Neural cell (in vitro differentiated cells): ENCODE measurements around the gene NMB. TPM values are rescaled to one million over a fixed set of nuclear protein-coding genes. Genes with fewer than 3 reads are reported as not detected.
A peak's percentile ranks its signal among the peaks of the same experiment; 100 is the strongest.

Source experiments
- H2AFZ ChIP-seq: fragments of 200-600, 300-800 bp; sonication (generic), shearing (Covaris generic); 2 replicates; pipeline ENCODE4 v1.6.0; 2014; ENCODE audit warnings: low read depth, mild to moderate bottlenecking, antibody characterized with exemption, low read length, moderate library complexity
- H3F3A ChIP-seq: fragments of 200-600 bp; shearing (Covaris generic); 2 replicates; pipeline ENCODE4 v1.6.1; 2016; ENCODE audit warnings: mild to moderate bottlenecking, moderate library complexity, mixed read lengths, antibody characterized with exemption, low read length; ENCODE audit not compliant: insufficient read depth, poor library complexity, severe bottlenecking
- H3K27ac ChIP-seq: fragments of 200-600, 300-800 bp; sonication (generic), shearing (Covaris generic); 2 replicates; pipeline ENCODE4 v1.5.1; 2014; ENCODE audit warnings: mild to moderate bottlenecking, low read length, moderate library complexity
- H3K27me3 ChIP-seq: fragments of 300-800, 200-600 bp; sonication (generic), shearing (Covaris generic); 2 replicates; pipeline ENCODE4 v1.6.0; 2014; ENCODE audit warnings: mild to moderate bottlenecking, low read depth, low read length, moderate library complexity; ENCODE audit not compliant: insufficient read depth
- H3K36me3 ChIP-seq: fragments of 300-800, 200-600 bp; sonication (generic), shearing (Covaris generic); 2 replicates; pipeline ENCODE4 v1.5.1; 2014; ENCODE audit warnings: mild to moderate bottlenecking, antibody characterized with exemption, low read length, moderate library complexity; ENCODE audit not compliant: insufficient read depth
- H3K4me2 ChIP-seq: fragments of 300-800, 200-600 bp; sonication (generic), shearing (Covaris generic); 2 replicates; pipeline ENCODE4 v1.6.0; 2014; ENCODE audit warnings: mild to moderate bottlenecking, low read length
- H3K4me3 ChIP-seq: fragments of 300-800, 200-600 bp; sonication (generic), shearing (Covaris generic); 2 replicates; pipeline ENCODE4 v1.5.1; 2014; ENCODE audit warnings: mild to moderate bottlenecking, low read length, moderate library complexity
- H3K79me2 ChIP-seq: fragments of 200-600 bp; shearing (Covaris generic); replicated peaks from 2 replicates; pipeline ENCODE4 v1.6.0; 2014; ENCODE audit warnings: mild to moderate bottlenecking, low read length, moderate library complexity; ENCODE audit not compliant: insufficient read depth
- H3K9ac ChIP-seq: fragments of 300-800, 200-600 bp; sonication (generic), shearing (Covaris generic); 2 replicates; pipeline ENCODE4 v1.6.1; 2016; ENCODE audit warnings: mild to moderate bottlenecking, low read length, mixed read lengths
- H3K9me2 ChIP-seq: fragments of 200-600 bp; shearing (Covaris generic); 2 replicates; pipeline ENCODE4 v1.6.1; 2016; ENCODE audit warnings: mild to moderate bottlenecking, low read length, mixed read lengths; ENCODE audit not compliant: insufficient read depth
- H3K9me3 ChIP-seq: fragments of 200-600, 300-800 bp; sonication (generic), shearing (Covaris generic); 2 replicates; pipeline ENCODE4 v1.6.1; 2016; ENCODE audit warnings: mild to moderate bottlenecking, mixed run types, low read length, moderate library complexity, mixed read lengths
- H4K20me1 ChIP-seq: fragments of 200-600 bp; shearing (Covaris generic); 2 replicates; pipeline ENCODE4 v1.6.1; 2016; ENCODE audit warnings: mild to moderate bottlenecking, mixed run types; ENCODE audit not compliant: insufficient read depth
- CTCF ChIP-seq: fragments of 450-650 bp; IDR thresholded peaks from 2 replicates; pipeline ENCODE4 v1.5.1; 2014; ENCODE audit warnings: antibody characterized with exemption, mild to moderate bottlenecking, moderate library complexity; ENCODE audit not compliant: poor library complexity, severe bottlenecking
- EP300 ChIP-seq: fragments of 450-650 bp; conservative IDR thresholded peaks from 2 replicates; pipeline ENCODE4 v1.6.1; 2014; ENCODE audit warnings: antibody characterized with exemption, mild to moderate bottlenecking, moderate library complexity; ENCODE audit not compliant: poor library complexity, severe bottlenecking
- EZH2 ChIP-seq: fragments of 200-600, 300-800 bp; shearing (Covaris generic), sonication (generic); IDR thresholded peaks from 2 replicates; pipeline ENCODE4 v1.6.1; 2014; ENCODE audit warnings: antibody characterized with exemption, low read length, borderline replicate concordance, mild to moderate bottlenecking; ENCODE audit not compliant: insufficient read depth, poor library complexity, severe bottlenecking
- MXI1 ChIP-seq: fragments of 450-650 bp; conservative IDR thresholded peaks from 2 replicates; pipeline ENCODE4 v1.6.1; 2014; ENCODE audit warnings: antibody characterized with exemption, mild to moderate bottlenecking; ENCODE audit not compliant: poor library complexity, severe bottlenecking
- POLR2AphosphoS5 ChIP-seq: IDR thresholded peaks from 2 replicates; pipeline ENCODE4 v1.6.1; 2012
- RAD21 ChIP-seq: fragments of 450-650 bp; conservative IDR thresholded peaks from 2 replicates; pipeline ENCODE4 v1.6.1; 2014; ENCODE audit warnings: antibody characterized with exemption, mild to moderate bottlenecking, moderate library complexity
- REST ChIP-seq: IDR thresholded peaks from 2 replicates; pipeline ENCODE4 v1.6.1; 2012; ENCODE audit warnings: borderline replicate concordance
- SMC3 ChIP-seq: fragments of 450-650 bp; conservative IDR thresholded peaks from 2 replicates; pipeline ENCODE4 v1.6.1; 2014; ENCODE audit warnings: antibody characterized with exemption, mild to moderate bottlenecking, moderate library complexity; ENCODE audit not compliant: poor library complexity
- TAF1 ChIP-seq: IDR thresholded peaks from 2 replicates; pipeline ENCODE4 v1.6.1; 2012; ENCODE audit warnings: low read depth
- polyA minus RNA-seq: library from RNA; depleted of rRNA, polyadenylated mRNA; stranded (reverse); fragments of >200 nt; gene quantifications from 2 replicates; pipeline ENCODE4 v1.2.3, GENCODE V29; 2014
- polyA plus RNA-seq: library from polyadenylated mRNA; depleted of rRNA; stranded (reverse); fragments of >200 nt; gene quantifications from 2 replicates; pipeline ENCODE4 v1.2.3, GENCODE V29; 2014

Gene NMB
- polyA plus RNA-seq (3.0 and 4.7 TPM in 2 replicates), polyA minus RNA-seq (not detected in 2 replicates)

GRCh38 chr15:84658080-84658787 lies at the start of gene NMB:
NMB (minus strand) TSS chr15:84658199; CDS start chr15:84658152, 47 bp downstream.
- H3F3A ChIP-seq: no peaks in the 10 kb centered on the region
- no peaks in the 10 kb centered on the region for H4K20me1 ChIP-seq
- no peak within 1 kb of the TSS for H2AFZ ChIP-seq
- peak; percentile 51 for TF ChIP-seq SMC3
- no peak for TF ChIP-seq EZH2
- TF ChIP-seq EP300: no peak
- TF ChIP-seq CTCF: peak; percentile 59
- no peak for TF ChIP-seq POLR2AphosphoS5
- TF ChIP-seq MXI1: peak; percentile 18
- TF ChIP-seq TAF1: no peak
- no peak for TF ChIP-seq REST
- TF ChIP-seq RAD21: peak; percentile 31
- H3K79me2 ChIP-seq: no peaks in the 10 kb centered on the region
- no peaks in the 10 kb centered on the region for H3K9me2 ChIP-seq
- H3K27me3 ChIP-seq: no peaks in the 10 kb centered on the region
- H3K9ac ChIP-seq: peak within 1 kb of the TSS; percentile 40
- no peaks in the 10 kb centered on the region for H3K36me3 ChIP-seq
- H3K27ac ChIP-seq: no peak within 1 kb of the TSS
- peak within 1 kb of the TSS; percentile 62 for H3K4me3 ChIP-seq
- H3K9me3 ChIP-seq: no peaks in the 10 kb centered on the region
- no peak within 1 kb of the TSS for H3K4me2 ChIP-seq

- H3K27ac ChIP-seq: no peak overlapping the region
- no peak overlapping the region for H3K4me2 ChIP-seq
- H4K20me1 ChIP-seq: no peaks in the 10 kb centered on the region
- no peak overlapping the region for H3K9ac ChIP-seq
- TF ChIP-seq POLR2AphosphoS5 (no peak), MXI1 (no peak), REST (no peak), EZH2 (no peak), EP300 (no peak), TAF1 (no peak), RAD21 (no peak), CTCF (no peak), SMC3 (no peak)
- no peaks in the 10 kb centered on the region for H3K27me3 ChIP-seq
- H3K9me3 ChIP-seq: no peaks in the 10 kb centered on the region
- H3K36me3 ChIP-seq: no peaks in the 10 kb centered on the region
- no peaks in the 10 kb centered on the region for H3K9me2 ChIP-seq
- H2AFZ ChIP-seq: no peak overlapping the region
- H3K4me3 ChIP-seq: no peak overlapping the region
- no peaks in the 10 kb centered on the region for H3F3A ChIP-seq
- H3K79me2 ChIP-seq: peaks cover 58% of the 10 kb centered on the region
These were observed 45.8 kb upstream of the NMB start for GRCh38 chr15:84703808-84704207.
